ENCODE data around the gene PRKCQ.

GRCh38 chr10:6518791-6519429 is 61.2 kb downstream of the PRKCQ start:
- TF ChIP-seq CTCF (IDR thresholded peaks at IDR 0.05; ENCODE audit: insufficient read depth, low read length, poor library complexity, severe bottlenecking) (no peak), EZH2phosphoT487 (conservative IDR thresholded peaks at IDR 0.05; ENCODE audit: low read length) (no peak)
